Neural cell (in vitro differentiated cells): Measurements from ENCODE around the gene IER3. TPM values are rescaled to one million over a fixed set of nuclear protein-coding genes. Genes with fewer than 3 reads are reported as not detected.

Experiments
- H2AFZ ChIP-seq: fragments of 200-600, 300-800 bp; sonication (generic), shearing (Covaris generic); 2 replicates; pipeline ENCODE4 v1.6.0; 2014; ENCODE audit warnings: low read depth, mild to moderate bottlenecking, antibody characterized with exemption, low read length, moderate library complexity
- H3F3A ChIP-seq: fragments of 200-600 bp; shearing (Covaris generic); 2 replicates; pipeline ENCODE4 v1.6.1; 2016; ENCODE audit warnings: mild to moderate bottlenecking, moderate library complexity, mixed read lengths, antibody characterized with exemption, low read length; ENCODE audit not compliant: insufficient read depth, poor library complexity, severe bottlenecking
- H3K27ac ChIP-seq: fragments of 200-600, 300-800 bp; sonication (generic), shearing (Covaris generic); 2 replicates; pipeline ENCODE4 v1.5.1; 2014; ENCODE audit warnings: mild to moderate bottlenecking, low read length, moderate library complexity
- H3K27me3 ChIP-seq: fragments of 300-800, 200-600 bp; sonication (generic), shearing (Covaris generic); 2 replicates; pipeline ENCODE4 v1.6.0; 2014; ENCODE audit warnings: mild to moderate bottlenecking, low read depth, low read length, moderate library complexity; ENCODE audit not compliant: insufficient read depth
- H3K36me3 ChIP-seq: fragments of 300-800, 200-600 bp; sonication (generic), shearing (Covaris generic); 2 replicates; pipeline ENCODE4 v1.5.1; 2014; ENCODE audit warnings: mild to moderate bottlenecking, antibody characterized with exemption, low read length, moderate library complexity; ENCODE audit not compliant: insufficient read depth
- H3K4me2 ChIP-seq: fragments of 300-800, 200-600 bp; sonication (generic), shearing (Covaris generic); 2 replicates; pipeline ENCODE4 v1.6.0; 2014; ENCODE audit warnings: mild to moderate bottlenecking, low read length
- H3K4me3 ChIP-seq: fragments of 300-800, 200-600 bp; sonication (generic), shearing (Covaris generic); 2 replicates; pipeline ENCODE4 v1.5.1; 2014; ENCODE audit warnings: mild to moderate bottlenecking, low read length, moderate library complexity
- H3K79me2 ChIP-seq: fragments of 200-600 bp; shearing (Covaris generic); replicated peaks from 2 replicates; pipeline ENCODE4 v1.6.0; 2014; ENCODE audit warnings: mild to moderate bottlenecking, low read length, moderate library complexity; ENCODE audit not compliant: insufficient read depth
- H3K9ac ChIP-seq: fragments of 300-800, 200-600 bp; sonication (generic), shearing (Covaris generic); 2 replicates; pipeline ENCODE4 v1.6.1; 2016; ENCODE audit warnings: mild to moderate bottlenecking, low read length, mixed read lengths
- H3K9me2 ChIP-seq: fragments of 200-600 bp; shearing (Covaris generic); 2 replicates; pipeline ENCODE4 v1.6.1; 2016; ENCODE audit warnings: mild to moderate bottlenecking, low read length, mixed read lengths; ENCODE audit not compliant: insufficient read depth
- H3K9me3 ChIP-seq: fragments of 200-600, 300-800 bp; sonication (generic), shearing (Covaris generic); 2 replicates; pipeline ENCODE4 v1.6.1; 2016; ENCODE audit warnings: mild to moderate bottlenecking, mixed run types, low read length, moderate library complexity, mixed read lengths
- H4K20me1 ChIP-seq: fragments of 200-600 bp; shearing (Covaris generic); 2 replicates; pipeline ENCODE4 v1.6.1; 2016; ENCODE audit warnings: mild to moderate bottlenecking, mixed run types; ENCODE audit not compliant: insufficient read depth
- CTCF ChIP-seq: fragments of 450-650 bp; IDR thresholded peaks from 2 replicates; pipeline ENCODE4 v1.5.1; 2014; ENCODE audit warnings: antibody characterized with exemption, mild to moderate bottlenecking, moderate library complexity; ENCODE audit not compliant: poor library complexity, severe bottlenecking
- EP300 ChIP-seq: fragments of 450-650 bp; conservative IDR thresholded peaks from 2 replicates; pipeline ENCODE4 v1.6.1; 2014; ENCODE audit warnings: antibody characterized with exemption, mild to moderate bottlenecking, moderate library complexity; ENCODE audit not compliant: poor library complexity, severe bottlenecking
- EZH2 ChIP-seq: fragments of 200-600, 300-800 bp; shearing (Covaris generic), sonication (generic); IDR thresholded peaks from 2 replicates; pipeline ENCODE4 v1.6.1; 2014; ENCODE audit warnings: antibody characterized with exemption, low read length, borderline replicate concordance, mild to moderate bottlenecking; ENCODE audit not compliant: insufficient read depth, poor library complexity, severe bottlenecking
- MXI1 ChIP-seq: fragments of 450-650 bp; conservative IDR thresholded peaks from 2 replicates; pipeline ENCODE4 v1.6.1; 2014; ENCODE audit warnings: antibody characterized with exemption, mild to moderate bottlenecking; ENCODE audit not compliant: poor library complexity, severe bottlenecking
- POLR2AphosphoS5 ChIP-seq: IDR thresholded peaks from 2 replicates; pipeline ENCODE4 v1.6.1; 2012
- RAD21 ChIP-seq: fragments of 450-650 bp; conservative IDR thresholded peaks from 2 replicates; pipeline ENCODE4 v1.6.1; 2014; ENCODE audit warnings: antibody characterized with exemption, mild to moderate bottlenecking, moderate library complexity
- SMC3 ChIP-seq: fragments of 450-650 bp; conservative IDR thresholded peaks from 2 replicates; pipeline ENCODE4 v1.6.1; 2014; ENCODE audit warnings: antibody characterized with exemption, mild to moderate bottlenecking, moderate library complexity; ENCODE audit not compliant: poor library complexity
- TAF1 ChIP-seq: IDR thresholded peaks from 2 replicates; pipeline ENCODE4 v1.6.1; 2012; ENCODE audit warnings: low read depth
- polyA plus RNA-seq: library from polyadenylated mRNA; depleted of rRNA; stranded (reverse); fragments of >200 nt; gene quantifications from 2 replicates; pipeline ENCODE4 v1.2.3, GENCODE V29; 2014
- TF ChIP-seq, protein P1 (sequence below): IDR thresholded peaks from 2 replicates; pipeline ENCODE4 v1.6.1; 2012; ENCODE audit warnings: borderline replicate concordance

The IER3 gene
- polyA plus RNA-seq, 1 donor from 2014 or later, result 3.0 TPM

- no peaks in the 10 kb centered on the region for H3K27me3 ChIP-seq
- no peaks in the 10 kb centered on the region for H3F3A ChIP-seq
- H2AFZ ChIP-seq, result no peak overlapping the region
- no peaks in the 10 kb centered on the region for H3K9me3 ChIP-seq
- H3K9me2 ChIP-seq, result no peaks in the 10 kb centered on the region
- no peak overlapping the region for H3K27ac ChIP-seq
- no peak overlapping the region for H3K9ac ChIP-seq
- TF ChIP-seq POLR2AphosphoS5 (no peak), TAF1 (no peak), EZH2 (no peak), EP300 (no peak), RAD21 (no peak), CTCF (no peak), MXI1 (no peak)
- no peaks in the 10 kb centered on the region for H3K36me3 ChIP-seq
- H4K20me1 ChIP-seq, result no peaks in the 10 kb centered on the region
- no peak overlapping the region for H3K4me3 ChIP-seq
- H3K4me2 ChIP-seq, result no peak overlapping the region
- H3K79me2 ChIP-seq, result no peaks in the 10 kb centered on the region
Measured at GRCh38 chr6:30777155-30777485, 32.8 kb upstream of the IER3 start.

GRCh38 chr6:30776390-30777154, 32.2 kb upstream of the IER3 start:
- no peaks in the 10 kb centered on the region for H3K9me2 ChIP-seq
- no peaks in the 10 kb centered on the region for H3F3A ChIP-seq
- H3K79me2 ChIP-seq, result no peaks in the 10 kb centered on the region
- no peaks in the 10 kb centered on the region for H3K9me3 ChIP-seq
- H3K27ac ChIP-seq, result no peak overlapping the region
- H2AFZ ChIP-seq, result no peak overlapping the region
- no peak overlapping the region for H3K4me2 ChIP-seq
- H4K20me1 ChIP-seq, result no peaks in the 10 kb centered on the region
- H3K27me3 ChIP-seq, result no peaks in the 10 kb centered on the region
- H3K4me3 ChIP-seq, result no peak overlapping the region
- no peak overlapping the region for H3K9ac ChIP-seq
- no peaks in the 10 kb centered on the region for H3K36me3 ChIP-seq
- TF ChIP-seq, protein P1, sequence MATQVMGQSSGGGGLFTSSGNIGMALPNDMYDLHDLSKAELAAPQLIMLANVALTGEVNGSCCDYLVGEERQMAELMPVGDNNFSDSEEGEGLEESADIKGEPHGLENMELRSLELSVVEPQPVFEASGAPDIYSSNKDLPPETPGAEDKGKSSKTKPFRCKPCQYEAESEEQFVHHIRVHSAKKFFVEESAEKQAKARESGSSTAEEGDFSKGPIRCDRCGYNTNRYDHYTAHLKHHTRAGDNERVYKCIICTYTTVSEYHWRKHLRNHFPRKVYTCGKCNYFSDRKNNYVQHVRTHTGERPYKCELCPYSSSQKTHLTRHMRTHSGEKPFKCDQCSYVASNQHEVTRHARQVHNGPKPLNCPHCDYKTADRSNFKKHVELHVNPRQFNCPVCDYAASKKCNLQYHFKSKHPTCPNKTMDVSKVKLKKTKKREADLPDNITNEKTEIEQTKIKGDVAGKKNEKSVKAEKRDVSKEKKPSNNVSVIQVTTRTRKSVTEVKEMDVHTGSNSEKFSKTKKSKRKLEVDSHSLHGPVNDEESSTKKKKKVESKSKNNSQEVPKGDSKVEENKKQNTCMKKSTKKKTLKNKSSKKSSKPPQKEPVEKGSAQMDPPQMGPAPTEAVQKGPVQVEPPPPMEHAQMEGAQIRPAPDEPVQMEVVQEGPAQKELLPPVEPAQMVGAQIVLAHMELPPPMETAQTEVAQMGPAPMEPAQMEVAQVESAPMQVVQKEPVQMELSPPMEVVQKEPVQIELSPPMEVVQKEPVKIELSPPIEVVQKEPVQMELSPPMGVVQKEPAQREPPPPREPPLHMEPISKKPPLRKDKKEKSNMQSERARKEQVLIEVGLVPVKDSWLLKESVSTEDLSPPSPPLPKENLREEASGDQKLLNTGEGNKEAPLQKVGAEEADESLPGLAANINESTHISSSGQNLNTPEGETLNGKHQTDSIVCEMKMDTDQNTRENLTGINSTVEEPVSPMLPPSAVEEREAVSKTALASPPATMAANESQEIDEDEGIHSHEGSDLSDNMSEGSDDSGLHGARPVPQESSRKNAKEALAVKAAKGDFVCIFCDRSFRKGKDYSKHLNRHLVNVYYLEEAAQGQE, result no peak
- TF ChIP-seq POLR2AphosphoS5, result no peak
- TF ChIP-seq RAD21, result no peak
- TF ChIP-seq CTCF, result no peak
- TF ChIP-seq EP300, result no peak
- TF ChIP-seq TAF1, result no peak
- TF ChIP-seq EZH2, result no peak
- no peak for TF ChIP-seq MXI1
- no peak for TF ChIP-seq SMC3
